B cell (primary cell): Measurements from ENCODE around the gene DCTPP1. TPM values are rescaled to one million over a fixed set of nuclear protein-coding genes. Genes with fewer than 3 reads are reported as not detected.

Source experiments
- ATAC-seq: fragments of 200-7000 bp; cut with Tn5 transposase; one replicate; pipeline ENCODE4 v1.10.0; 2021; ENCODE audit warnings: low read depth, mild to moderate bottlenecking, moderate number of reproducible peaks, moderate library complexity
- CTCF ChIA-PET: fragments of 350-600 bp; sonication (Branson Sonifier 250); formaldehyde crosslinking; loops from one replicate; lab custom pipeline; 2021; ENCODE audit warnings: antibody characterized with exemption, inconsistent platforms; lab: Charles Lee
- POLR2A ChIA-PET: fragments of 350-600 bp; sonication (Branson Sonifier 250); formaldehyde crosslinking; loops from one replicate; lab custom pipeline; 2021; ENCODE audit warnings: antibody characterized with exemption; lab: Charles Lee
- DNase-seq: peaks from one replicate; pipeline ENCODE4 v3.0.0; 2013
- H2AFZ ChIP-seq: 2 replicates; pipeline ENCODE4 v1.6.1; 2012; ENCODE audit warnings: mild to moderate bottlenecking, low read depth, low read length; ENCODE audit not compliant: insufficient read depth, poor library complexity, severe bottlenecking
- H3K27ac ChIP-seq, 2 donors: 1 replicate in 1 of 2; 2 replicates in 1 of 2; pipeline ENCODE4 v1.5.1; 2012 to 2013; ENCODE audit warnings: low read length in 2 of 2, mild to moderate bottlenecking in 2 of 2, moderate library complexity in 1 of 2
- H3K27me3 ChIP-seq, 4 experiments: fragments of 200-600 bp in 1 of 4; sonication (generic) in 1 of 4; replicated peaks in 1 of 4; 1 replicate in 2 of 4; 2 replicates in 2 of 4; pipeline versions ENCODE4 v1.6.1 to v1.7.0; 2013 to 2016; ENCODE audit warnings: low read length in 3 of 4, mild to moderate bottlenecking in 2 of 4, mixed read lengths in 1 of 4, moderate library complexity in 1 of 4; ENCODE audit not compliant: insufficient read depth in 4 of 4, control insufficient read depth in 3 of 4; ENCODE audit errors: control extremely low read depth in 1 of 4
- H3K36me3 ChIP-seq, 2 experiments: replicated peaks in 1 of 2; 1 replicate in 1 of 2; 2 replicates in 1 of 2; pipeline versions ENCODE4 v1.6.1 to v1.7.1; 2013; ENCODE audit warnings: low read length in 1 of 2; ENCODE audit not compliant: insufficient read depth in 2 of 2, control insufficient read depth in 1 of 2; ENCODE audit errors: control extremely low read depth in 1 of 2, extremely low read depth in 1 of 2
- H3K4me1 ChIP-seq, 2 donors: fragments of 200-600 bp in 1 of 2; sonication (generic) in 1 of 2; 1 replicate in 1 of 2; 2 replicates in 1 of 2; pipeline versions ENCODE4 v1.5.1 to v1.6.1; 2013 to 2017; ENCODE audit warnings: low read length in 2 of 2; ENCODE audit not compliant: control insufficient read depth in 2 of 2, insufficient read depth in 2 of 2
- H3K4me2 ChIP-seq: replicated peaks from 2 replicates; pipeline ENCODE3; 2012; ENCODE audit warnings: mild to moderate bottlenecking, low read depth, low read length; ENCODE audit not compliant: poor library complexity, severe bottlenecking
- H3K4me3 ChIP-seq, 5 experiments: fragments of 200-600 bp in 1 of 5; sonication (generic) in 1 of 5; 1 replicate in 3 of 5; 2 replicates in 2 of 5; pipeline versions ENCODE4 v1.5.1 to v1.7.0; 2011 to 2016; ENCODE audit warnings: low read length in 4 of 5, mild to moderate bottlenecking in 4 of 5, low read depth in 2 of 5, control low read depth in 1 of 5, moderate library complexity in 1 of 5; ENCODE audit not compliant: insufficient read depth in 1 of 5; ENCODE audit errors: control extremely low read depth in 1 of 5, extremely low read depth in 1 of 5
- H3K79me2 ChIP-seq: fragments of 200-600 bp; sonication (generic); one replicate; pipeline ENCODE4 v1.6.0; 2016; ENCODE audit warnings: low read length; ENCODE audit not compliant: control insufficient read depth, insufficient read depth
- H3K9ac ChIP-seq: fragments of 200-600 bp; sonication (generic); 2 replicates; pipeline ENCODE4 v1.6.1; 2017; ENCODE audit warnings: mild to moderate bottlenecking, low read length, moderate library complexity
- H3K9me3 ChIP-seq, 3 donors: one replicate each; pipeline versions ENCODE4 v1.6.1 to v1.7.1; 2013; ENCODE audit warnings: low read length in 2 of 3; ENCODE audit not compliant: control insufficient read depth in 2 of 3, insufficient read depth in 1 of 3; ENCODE audit errors: control extremely low read depth in 1 of 3
- H4K20me1 ChIP-seq: 2 replicates; pipeline ENCODE4 v1.6.0; 2012; ENCODE audit warnings: mild to moderate bottlenecking, low read length; ENCODE audit not compliant: insufficient read depth, control insufficient read depth, poor library complexity, severe bottlenecking
- H3K27ac Mint-ChIP-seq: one replicate; pipeline ENCODE4 v1.8.0; 2021; ENCODE audit warnings: mixed read lengths
- H3K27me3 Mint-ChIP-seq: one replicate; pipeline ENCODE4 v1.8.0; 2021; ENCODE audit warnings: mixed read lengths
- H3K4me1 Mint-ChIP-seq: one replicate; pipeline ENCODE4 v1.8.0; 2021; ENCODE audit warnings: mixed read lengths
- H3K4me3 Mint-ChIP-seq: one replicate; pipeline ENCODE4 v1.8.0; 2021; ENCODE audit warnings: mixed read lengths
- H3K9me3 Mint-ChIP-seq: one replicate; pipeline ENCODE4 v1.8.0; 2022; ENCODE audit warnings: mixed read lengths; ENCODE audit not compliant: insufficient read depth
- EZH2 ChIP-seq: IDR thresholded peaks from 2 replicates; pipeline ENCODE4 v1.6.1; 2012; ENCODE audit warnings: borderline replicate concordance, low read depth, mild to moderate bottlenecking, moderate library complexity, low read length; ENCODE audit not compliant: insufficient read depth, poor library complexity, severe bottlenecking
- WGBS: methylation state at CpG from one replicate; pipeline ENCODE4 v1.1.5; 2013; ENCODE audit warnings: missing lambda C conversion rate; ENCODE audit not compliant: insufficient coverage; 5-methylcytosine and 5-hydroxymethylcytosine counted together
- intact Hi-C: fragments of 100-400 bp; cut with micrococcal nuclease; formaldehyde crosslinking; loops from one replicate; pipeline ENCODE4 v1.10.0; 2022
- polyA plus RNA-seq: library from polyadenylated mRNA; depleted of rRNA; stranded (reverse); fragments of >200 nt; gene quantifications from 2 replicates; pipeline ENCODE4 v1.2.3, GENCODE V29; 2012
- total RNA-seq, 2 donors: library from RNA; stranded (reverse); fragments of 120-200 nt in 1 of 2; gene quantifications; 1 replicate in 1 of 2; 2 replicates in 1 of 2; pipeline versions ENCODE4 v1.2.3 to v1.2.4, GENCODE V29; 2013 to 2022
- TF ChIP-seq, protein P1 (sequence below): fragments of 200-600 bp; IDR thresholded peaks from one replicate; pipeline ENCODE4 v1.8.0; 2022; ENCODE audit warnings: antibody characterized with exemption, mild to moderate bottlenecking

Gene DCTPP1
- total and polyA plus RNA-seq, 2 donors (not counting 1 experiment from before 2014, with no cell fraction given) = 25.0 to 30.3 TPM

DNA sequence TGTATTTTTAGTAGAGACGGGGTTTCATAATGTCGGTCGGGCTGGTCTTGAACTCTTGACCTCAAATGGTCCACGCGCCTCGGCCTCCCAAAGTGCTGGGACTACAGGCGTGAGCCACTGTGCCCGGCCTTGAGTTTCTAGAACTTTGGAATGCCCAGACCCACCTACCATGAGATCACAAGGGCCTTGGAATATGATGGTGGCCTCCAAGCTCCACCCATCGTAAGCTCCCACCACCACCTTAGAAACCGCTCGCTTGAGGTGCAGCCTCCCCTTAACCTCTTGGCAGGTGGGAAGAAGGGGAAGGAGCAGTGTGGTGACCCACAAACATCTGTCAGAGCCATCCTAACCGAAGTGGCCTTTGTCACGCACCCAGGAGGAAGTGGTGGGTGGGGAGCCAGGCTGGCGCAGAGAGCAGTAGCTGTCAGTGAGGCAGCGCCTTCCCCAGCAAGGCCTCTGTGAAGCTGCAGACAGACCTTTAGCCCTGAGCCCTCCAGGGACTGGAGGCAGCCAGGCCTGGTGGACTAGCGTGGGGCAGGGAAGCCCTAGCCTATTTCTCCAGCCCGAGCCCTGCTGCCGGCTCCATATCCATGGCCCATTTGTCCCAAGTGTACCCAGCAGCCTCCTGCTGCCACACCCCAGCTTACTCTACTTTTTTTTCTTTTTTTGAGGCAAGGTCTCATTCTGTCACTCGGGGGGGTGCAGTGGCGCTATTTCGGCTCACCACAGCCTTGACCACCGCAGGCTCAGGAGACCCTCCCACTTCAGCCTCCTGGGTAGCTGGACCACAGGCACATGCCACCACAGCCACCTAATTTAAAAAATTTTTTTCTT, 28.9 kb upstream of the DCTPP1 start:
- intact Hi-C loops = loop anchor here (1.0 to 5.0 kb wide), 3 partner anchors 13 to 69 kb away; partner anchors contain the start of genes SEPHS2 and ZNF768
- peak overlapping the region; percentile 34 for H3K9ac ChIP-seq
- no peaks in the 10 kb centered on the region for H3K36me3 ChIP-seq
- H3K27me3 ChIP-seq = no peaks in the 10 kb centered on the region
- H3K79me2 ChIP-seq = no peaks in the 10 kb centered on the region
- ChIA-PET POLR2A (interaction anchor here (0.5 to 4.8 kb wide), 12 partner anchors 8 to 301 kb away, joined by 3 to 74 read pairs (median 4); partner anchors contain the start of genes DCTPP1, FBRS and ITGAL), CTCF (interaction anchor here (0.9 to 6.1 kb wide), 11 partner anchors 10 to 140 kb away, joined by 3 to 57 read pairs (median 4); partner anchors contain the start of genes DCTPP1 and ITGAL)
- Mint-ChIP-seq H3K27me3 (no peaks in the 10 kb centered on the region), H3K9me3 (no peaks in the 10 kb centered on the region), H3K27ac (peak overlapping the region; percentile 97), H3K4me1 (peaks cover 52% of the 10 kb centered on the region), H3K4me3 (peak overlapping the region; percentile 80)
- peak overlapping the region; percentile 80 for H2AFZ ChIP-seq
- no peaks in the 10 kb centered on the region for H4K20me1 ChIP-seq
- peak overlapping the region; percentile 69 to 70 for H3K27ac ChIP-seq
- H3K9me3 ChIP-seq = no peaks in the 10 kb centered on the region
- DNase-seq = peak; percentile 83
- H3K4me3 ChIP-seq = peak overlapping the region in 3 of 5 experiments; percentile 3 to 17 (median 9)
- ATAC-seq = peak; percentile 93
- TF ChIP-seq, protein P1, sequence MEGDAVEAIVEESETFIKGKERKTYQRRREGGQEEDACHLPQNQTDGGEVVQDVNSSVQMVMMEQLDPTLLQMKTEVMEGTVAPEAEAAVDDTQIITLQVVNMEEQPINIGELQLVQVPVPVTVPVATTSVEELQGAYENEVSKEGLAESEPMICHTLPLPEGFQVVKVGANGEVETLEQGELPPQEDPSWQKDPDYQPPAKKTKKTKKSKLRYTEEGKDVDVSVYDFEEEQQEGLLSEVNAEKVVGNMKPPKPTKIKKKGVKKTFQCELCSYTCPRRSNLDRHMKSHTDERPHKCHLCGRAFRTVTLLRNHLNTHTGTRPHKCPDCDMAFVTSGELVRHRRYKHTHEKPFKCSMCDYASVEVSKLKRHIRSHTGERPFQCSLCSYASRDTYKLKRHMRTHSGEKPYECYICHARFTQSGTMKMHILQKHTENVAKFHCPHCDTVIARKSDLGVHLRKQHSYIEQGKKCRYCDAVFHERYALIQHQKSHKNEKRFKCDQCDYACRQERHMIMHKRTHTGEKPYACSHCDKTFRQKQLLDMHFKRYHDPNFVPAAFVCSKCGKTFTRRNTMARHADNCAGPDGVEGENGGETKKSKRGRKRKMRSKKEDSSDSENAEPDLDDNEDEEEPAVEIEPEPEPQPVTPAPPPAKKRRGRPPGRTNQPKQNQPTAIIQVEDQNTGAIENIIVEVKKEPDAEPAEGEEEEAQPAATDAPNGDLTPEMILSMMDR = no peak
- TF ChIP-seq EZH2 = no peak
- peak overlapping the region; percentile 73 for H3K4me2 ChIP-seq
- WGBS = 15% methylated on average over 18 of the region's 22 CpGs
- peaks cover 13 to 37% of the 10 kb centered on the region in 2 donors for H3K4me1 ChIP-seq
